Measurements from ENCODE around the gene SLC38A4.
"Not testable (repeated sequence)": the region's sequence is repeated elsewhere in the genome, so short reads cannot be mapped to it uniquely, and the experiment has no call there.

SLC38A4 gene

GRCh38 chr12:46857486-46857885 is 31.7 kb upstream of the SLC38A4 start:
- no peak for TF ChIP-seq CTCF (conservative IDR thresholded peaks at IDR 0.05; ENCODE audit: control insufficient read depth, insufficient read depth, low read depth, low read length)
- no peak overlapping the region for H3K4me3 ChIP-seq (ENCODE audit: control insufficient read depth, low read depth, low read length)
- no peak for DNase-seq (ENCODE audit: low read depth)

GRCh38 chr12:46855760-46856159 is 30.0 kb upstream of the SLC38A4 start:
- H3K4me3 ChIP-seq (ENCODE audit: control insufficient read depth, low read depth, low read length), result no peak overlapping the region
- DNase-seq (ENCODE audit: low read depth), result no peak
- TF ChIP-seq CTCF (conservative IDR thresholded peaks at IDR 0.05; ENCODE audit: control insufficient read depth, insufficient read depth, low read depth, low read length), result no peak

GRCh38 chr12:46854188-46854587 is 28.4 kb upstream of the SLC38A4 start:
- not testable (repeated sequence) for DNase-seq (ENCODE audit: low read depth); H3K4me3 ChIP-seq (ENCODE audit: control insufficient read depth, low read depth, low read length)

GRCh38 chr12:46848792-46849191 is 23.0 kb upstream of the SLC38A4 start:
- DNase-seq (ENCODE audit: low read depth); H3K4me3 ChIP-seq (ENCODE audit: control insufficient read depth, low read depth, low read length): not testable (repeated sequence)

- H3K4me3 ChIP-seq (ENCODE audit: control insufficient read depth, low read depth, low read length), result no peak overlapping the region
- TF ChIP-seq CTCF (conservative IDR thresholded peaks at IDR 0.05; ENCODE audit: control insufficient read depth, insufficient read depth, low read depth, low read length), result no peak
- DNase-seq (ENCODE audit: low read depth), result no peak
These were observed 21.2 kb upstream of the SLC38A4 start for GRCh38 chr12:46847001-46847400.

- no peak overlapping the region for H3K4me3 ChIP-seq (ENCODE audit: control insufficient read depth, low read depth, low read length)
- DNase-seq (ENCODE audit: low read depth), result peak; percentile 39
- no peak for TF ChIP-seq CTCF (conservative IDR thresholded peaks at IDR 0.05; ENCODE audit: control insufficient read depth, insufficient read depth, low read depth, low read length)
These were observed 18.0 kb upstream of the SLC38A4 start for GRCh38 chr12:46843811-46844210.

GRCh38 chr12:46841891-46842290 is 16.1 kb upstream of the SLC38A4 start:
- no peak for TF ChIP-seq CTCF (conservative IDR thresholded peaks at IDR 0.05; ENCODE audit: control insufficient read depth, insufficient read depth, low read depth, low read length)
- H3K4me3 ChIP-seq (ENCODE audit: control insufficient read depth, low read depth, low read length), result no peak overlapping the region
- no peak for DNase-seq (ENCODE audit: low read depth)

GRCh38 chr12:46839964-46840363 is 14.2 kb upstream of the SLC38A4 start:
- no peak overlapping the region for H3K4me3 ChIP-seq (ENCODE audit: control insufficient read depth, low read depth, low read length)
- no peak for DNase-seq (ENCODE audit: low read depth)
- no peak for TF ChIP-seq CTCF (conservative IDR thresholded peaks at IDR 0.05; ENCODE audit: control insufficient read depth, insufficient read depth, low read depth, low read length)
